Measurements from ENCODE around the gene CCM2L. TPM values are rescaled to one million over a fixed set of nuclear protein-coding genes. Genes with fewer than 3 reads are reported as not detected.
A peak's percentile ranks its signal among the peaks of the same experiment; 100 is the strongest.

Gene CCM2L
- total RNA-seq, 2 experiments from 2014 or later: not detected

DNA sequence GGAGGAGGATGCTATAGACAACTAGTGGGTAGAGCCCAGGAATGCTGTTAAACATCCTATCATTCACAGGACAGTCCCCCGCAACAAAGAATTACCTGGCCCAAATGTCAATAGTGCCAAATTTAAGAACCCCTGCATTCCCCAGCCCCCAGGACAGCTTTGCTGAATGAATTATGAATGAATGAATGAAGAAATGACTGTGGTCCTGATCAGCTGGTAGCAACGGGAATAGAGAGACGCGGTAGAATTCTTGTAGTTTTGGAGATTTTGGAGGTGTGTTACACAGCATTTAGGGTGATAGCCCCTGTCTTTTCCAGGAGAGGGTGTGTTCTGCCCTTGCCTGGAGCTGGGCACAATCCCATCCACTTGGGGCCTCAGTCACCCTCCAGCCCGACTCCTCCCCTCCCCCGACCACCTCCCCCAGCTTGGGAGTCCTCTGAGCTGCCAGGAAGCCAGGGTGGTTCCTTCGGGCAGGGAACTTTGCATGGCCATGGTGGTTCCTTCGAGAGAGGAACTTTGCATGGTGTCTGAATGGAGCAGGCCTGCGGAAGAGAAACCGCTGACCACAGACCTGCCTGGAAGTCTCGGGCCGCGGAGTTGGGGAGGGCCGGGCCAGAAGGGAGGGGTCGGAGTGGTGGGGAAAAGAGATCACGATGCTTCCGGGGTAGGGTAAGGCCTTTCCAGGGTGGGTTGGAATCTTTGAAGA lies 40.8 kb downstream of the CCM2L start:
- H3K4me3 Mint-ChIP-seq: no peak overlapping the region
- no peak for ATAC-seq

DNA sequence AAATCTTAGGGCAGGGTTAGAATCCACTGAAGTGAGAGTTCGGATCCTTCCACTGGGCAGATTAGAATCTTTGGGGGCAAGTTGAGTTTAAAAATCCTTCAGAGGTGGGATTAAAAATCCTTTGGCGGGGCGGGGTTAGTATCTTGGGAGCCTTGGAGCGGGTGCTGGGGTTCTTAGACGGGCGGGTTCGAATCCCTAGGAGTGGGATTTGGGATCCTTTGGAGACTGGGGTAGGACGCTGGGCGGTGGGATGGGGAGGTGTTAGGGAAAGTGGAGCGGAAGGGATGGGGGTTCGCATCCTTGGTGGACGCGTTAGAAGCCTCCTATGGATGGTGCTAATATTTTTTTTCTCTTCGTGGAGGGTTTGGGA lies 41.5 kb downstream of the CCM2L start:
- DNase-seq: no peak
- intact Hi-C loops (cut with DNase I, micrococcal nuclease): no loop called here
- H3K27me3 Mint-ChIP-seq: peaks cover 48% of the 10 kb centered on the region
- peak overlapping the region; percentile 59 for H3K4me3 Mint-ChIP-seq
- no peaks in the 10 kb centered on the region for H3K9me3 Mint-ChIP-seq (ENCODE audit: low read depth)
- CTCF ChIA-PET: interaction anchor here (1.4 kb wide), 1 partner anchor 228 kb away, joined by 4 read pairs; no protein-coding TSS in a partner anchor
- POLR2A ChIA-PET: no interaction called here
- peaks cover 13% of the 10 kb centered on the region for H3K4me1 Mint-ChIP-seq
- no peak for ATAC-seq
- H3K27ac Mint-ChIP-seq: no peak overlapping the region
- H3K36me3 Mint-ChIP-seq (ENCODE audit: low read depth): no peaks in the 10 kb centered on the region

More for the DNA sequence above, 40.8 kb downstream of the CCM2L start:
- peaks cover 13% of the 10 kb centered on the region for H3K4me1 Mint-ChIP-seq
- intact Hi-C loops (cut with DNase I, micrococcal nuclease): no loop called here
- DNase-seq: peak; percentile 12
- peaks cover 52% of the 10 kb centered on the region for H3K27me3 Mint-ChIP-seq
- CTCF ChIA-PET: no interaction called here
- no peaks in the 10 kb centered on the region for H3K9me3 Mint-ChIP-seq (ENCODE audit: low read depth)
- no peaks in the 10 kb centered on the region for H3K36me3 Mint-ChIP-seq (ENCODE audit: low read depth)
- POLR2A ChIA-PET: no interaction called here
- no peak overlapping the region for H3K27ac Mint-ChIP-seq

DNA sequence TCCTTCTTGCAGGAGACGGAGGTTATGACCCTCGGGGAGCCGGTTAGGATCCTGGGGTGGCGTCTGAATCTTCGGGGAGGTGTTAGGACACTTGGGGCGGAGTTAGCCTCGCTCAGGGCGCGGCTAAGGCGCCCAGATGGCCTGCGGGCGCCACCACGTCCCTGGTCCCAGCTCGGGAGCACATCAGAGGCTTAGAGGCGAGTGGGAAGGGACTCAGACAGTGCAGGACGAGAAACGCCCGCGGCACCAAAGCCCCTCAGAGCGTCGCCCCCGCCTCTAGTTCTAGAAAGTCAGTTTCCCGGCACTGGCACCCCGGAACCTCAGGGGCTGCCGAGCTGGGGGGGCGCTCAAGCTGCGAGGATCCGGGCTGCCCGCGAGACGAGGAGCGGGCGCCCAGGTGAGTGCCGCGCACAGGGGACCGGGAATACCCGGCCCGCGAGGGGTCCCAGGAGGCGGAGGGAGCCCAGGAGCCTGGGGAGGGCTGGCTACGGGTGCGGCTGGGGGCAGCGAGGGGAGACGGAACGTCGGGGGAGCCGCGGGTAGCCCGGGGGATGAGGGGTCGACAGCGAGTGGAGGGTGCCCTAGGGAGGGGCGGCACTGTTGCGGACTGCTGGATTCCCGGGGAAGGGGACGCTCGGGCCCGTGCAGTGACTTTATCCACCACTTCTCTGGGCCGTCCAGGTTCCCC lies 42.0 kb downstream of the CCM2L start, which contains the start of gene HCK:
Gene HCK, plus strand, starts transcription at position 153 of the 688 bp plus-strand sequence.
- DNase-seq: peak; percentile 28
- H3K36me3 Mint-ChIP-seq (ENCODE audit: low read depth): no peaks in the 10 kb centered on the region
- CTCF ChIA-PET: interaction anchor here (1.4 kb wide), 1 partner anchor 229 kb away, joined by 4 read pairs; no protein-coding TSS in a partner anchor
- H3K4me1 Mint-ChIP-seq: peaks cover 13% of the 10 kb centered on the region
- peaks cover 47% of the 10 kb centered on the region for H3K27me3 Mint-ChIP-seq
- ATAC-seq: peak; percentile 51
- H3K27ac Mint-ChIP-seq: no peak within 1 kb of the TSS
- peak within 1 kb of the TSS; percentile 59 for H3K4me3 Mint-ChIP-seq
- H3K9me3 Mint-ChIP-seq (ENCODE audit: low read depth): no peaks in the 10 kb centered on the region
- POLR2A ChIA-PET: interaction anchor here (0.8 kb wide), 1 partner anchor 148 kb away, joined by 3 read pairs; no protein-coding TSS in a partner anchor
- intact Hi-C loops (cut with DNase I, micrococcal nuclease): no loop called here

DNA sequence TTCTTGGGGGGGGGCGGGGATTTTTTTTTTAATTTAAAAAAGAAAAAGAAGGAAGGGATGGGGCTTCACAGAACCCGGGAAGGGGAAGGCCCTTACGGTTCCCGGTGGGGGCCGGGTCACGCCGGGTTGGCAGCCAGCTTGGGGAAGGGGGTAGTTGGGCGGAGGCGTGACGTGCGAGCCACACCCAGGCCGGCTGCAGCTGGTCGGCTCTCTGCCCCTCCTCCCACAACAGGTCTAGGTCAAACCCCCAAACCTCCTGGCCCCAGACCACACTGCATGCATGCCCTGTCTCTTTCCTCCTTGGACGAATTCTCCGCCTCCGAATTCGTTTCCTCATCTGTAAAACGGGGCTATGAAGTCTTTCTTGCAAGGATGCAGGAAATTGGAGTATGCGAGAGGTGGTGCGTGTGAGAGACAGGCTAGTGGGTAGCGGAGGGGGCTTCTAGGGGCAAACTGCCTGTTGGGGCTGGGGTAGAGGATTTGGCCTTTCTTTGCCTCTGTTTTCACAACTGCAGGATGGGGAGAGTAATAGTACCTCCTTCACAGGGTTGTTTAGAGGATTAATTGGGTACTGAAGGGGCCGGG lies 42.6 kb downstream of the CCM2L start:
- Mint-ChIP-seq H3K27ac (no peak overlapping the region), H3K4me1 (peaks cover 13% of the 10 kb centered on the region), H3K9me3 (ENCODE audit: low read depth) (no peaks in the 10 kb centered on the region), H3K36me3 (ENCODE audit: low read depth) (no peaks in the 10 kb centered on the region), H3K27me3 (peaks cover 46% of the 10 kb centered on the region), H3K4me3 (no peak overlapping the region)
- ATAC-seq (no peak), DNase-seq (no peak)
- ChIA-PET POLR2A (interaction anchor here (0.8 kb wide), 1 partner anchor 147 kb away, joined by 3 read pairs; no protein-coding TSS in a partner anchor), CTCF (interaction anchor here (0.6 to 1.4 kb wide), 3 partner anchors 23 to 454 kb away, joined by 3 to 5 read pairs (median 4); no protein-coding TSS in a partner anchor)
- intact Hi-C loops (cut with DNase I, micrococcal nuclease): no loop called here

DNA sequence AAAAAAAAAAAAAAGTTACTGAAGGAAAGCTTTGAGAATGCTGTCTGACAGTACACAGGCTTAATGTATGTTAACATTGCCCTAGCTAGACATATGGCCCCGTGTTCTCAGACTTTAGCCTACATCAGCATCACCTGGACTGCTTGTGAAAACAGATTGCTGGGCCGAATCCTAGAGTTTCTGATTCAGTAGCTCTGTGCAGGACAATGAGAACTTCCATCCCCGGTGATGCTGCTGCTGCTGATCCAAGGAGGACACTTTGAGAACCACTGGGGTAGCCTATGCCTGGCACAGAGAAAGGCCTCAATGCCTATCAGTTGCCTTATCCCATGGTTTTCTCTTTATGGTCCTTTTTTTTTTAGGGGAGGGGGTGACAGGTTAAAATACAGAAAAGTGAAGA lies 43.4 kb downstream of the CCM2L start:
- ATAC-seq (no peak), DNase-seq (no peak)
- peaks cover 13% of the 10 kb centered on the region for H3K4me1 Mint-ChIP-seq
- no peaks in the 10 kb centered on the region for H3K9me3 Mint-ChIP-seq (ENCODE audit: low read depth)
- H3K4me3 Mint-ChIP-seq: no peak overlapping the region
- no peak overlapping the region for H3K27ac Mint-ChIP-seq
- H3K27me3 Mint-ChIP-seq: peaks cover 46% of the 10 kb centered on the region
- no peaks in the 10 kb centered on the region for H3K36me3 Mint-ChIP-seq (ENCODE audit: low read depth)
- ChIA-PET CTCF (interaction anchor here (0.6 to 0.9 kb wide), 3 partner anchors 24 to 598 kb away, joined by 3 to 5 read pairs (median 3); no protein-coding TSS in a partner anchor), POLR2A (no interaction called here)
- intact Hi-C loops (cut with DNase I, micrococcal nuclease): no loop called here

DNA sequence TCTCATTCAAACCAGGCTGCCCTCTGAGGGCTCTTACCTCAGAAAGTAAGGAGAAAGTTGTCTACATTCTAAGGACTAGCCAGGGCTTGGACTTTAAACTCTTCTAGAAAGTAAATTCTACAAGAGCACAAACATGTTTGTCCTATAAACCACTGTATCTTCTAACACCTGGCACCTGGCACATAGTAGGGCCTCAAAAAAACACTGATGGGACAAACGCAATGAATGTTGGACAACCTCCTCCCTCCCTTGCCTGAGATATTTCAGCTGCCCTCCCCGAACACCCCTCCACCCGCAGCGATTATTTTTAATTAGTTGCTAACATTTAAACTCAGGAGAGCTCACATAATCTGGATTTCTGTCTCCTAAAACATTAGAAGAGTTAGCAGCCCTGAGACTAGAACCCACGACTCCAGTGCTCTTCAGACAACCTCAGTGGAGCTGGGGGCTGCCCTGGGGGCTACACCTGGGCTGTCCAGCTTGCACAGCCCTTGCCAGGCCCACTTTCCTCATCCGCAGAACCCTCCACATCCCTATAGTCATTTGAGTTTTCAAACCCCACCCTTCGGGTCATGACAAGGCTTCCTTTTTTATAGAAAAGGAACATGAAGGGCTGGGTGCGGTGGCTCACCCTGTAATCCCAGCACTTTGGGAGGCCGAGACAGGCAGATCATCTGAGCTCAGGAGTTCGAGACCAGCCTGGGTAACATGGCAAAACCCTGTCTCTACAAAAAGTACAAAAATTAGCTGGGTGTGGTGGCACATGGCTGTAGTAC lies 46.7 kb downstream of the CCM2L start:
- H3K4me1 Mint-ChIP-seq: peaks cover 5% of the 10 kb centered on the region
- no peak for ATAC-seq
- ChIA-PET CTCF (no interaction called here), POLR2A (no interaction called here)
- peaks cover 28% of the 10 kb centered on the region for H3K27me3 Mint-ChIP-seq
- H3K9me3 Mint-ChIP-seq (ENCODE audit: low read depth): no peaks in the 10 kb centered on the region
- H3K27ac Mint-ChIP-seq: no peak overlapping the region
- H3K36me3 Mint-ChIP-seq (ENCODE audit: low read depth): no peaks in the 10 kb centered on the region
- no peak for DNase-seq
- H3K4me3 Mint-ChIP-seq: no peak overlapping the region
- intact Hi-C loops (cut with DNase I, micrococcal nuclease): no loop called here

DNA sequence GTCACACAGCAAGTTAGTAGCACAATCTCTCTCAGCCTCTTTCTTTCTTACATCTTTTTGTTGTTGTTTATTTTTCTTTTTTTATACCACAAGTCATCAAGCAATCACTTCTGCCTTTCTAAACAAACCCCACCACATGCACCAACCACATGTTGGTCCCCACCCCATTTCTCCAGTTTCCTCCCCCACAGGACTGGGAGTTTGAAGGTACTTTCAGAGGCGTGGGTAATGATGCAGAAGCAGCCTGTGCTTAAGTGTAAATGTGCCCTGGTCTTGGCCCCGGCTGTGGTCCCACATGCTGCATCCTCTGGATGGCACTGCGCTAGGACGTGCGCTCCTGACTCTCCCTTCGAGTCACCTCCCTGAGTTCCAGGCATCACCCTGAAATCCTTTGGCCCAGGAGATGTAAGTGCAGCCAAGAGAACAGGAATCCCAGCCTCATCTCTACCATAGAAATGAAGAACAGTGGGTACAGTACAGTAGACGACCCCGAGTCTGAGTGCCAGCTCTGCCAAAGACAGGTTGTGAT lies 47.5 kb downstream of the CCM2L start:
- POLR2A ChIA-PET: no interaction called here
- H3K36me3 Mint-ChIP-seq (ENCODE audit: low read depth): no peaks in the 10 kb centered on the region
- no peaks in the 10 kb centered on the region for H3K9me3 Mint-ChIP-seq (ENCODE audit: low read depth)
- H3K27ac Mint-ChIP-seq: no peak overlapping the region
- intact Hi-C loops (cut with DNase I, micrococcal nuclease): no loop called here
- H3K4me1 Mint-ChIP-seq: peaks cover 7% of the 10 kb centered on the region
- peaks cover 29% of the 10 kb centered on the region for H3K27me3 Mint-ChIP-seq
- CTCF ChIA-PET: no interaction called here
- no peak for ATAC-seq
- no peak overlapping the region for H3K4me3 Mint-ChIP-seq
- no peak for DNase-seq

DNA sequence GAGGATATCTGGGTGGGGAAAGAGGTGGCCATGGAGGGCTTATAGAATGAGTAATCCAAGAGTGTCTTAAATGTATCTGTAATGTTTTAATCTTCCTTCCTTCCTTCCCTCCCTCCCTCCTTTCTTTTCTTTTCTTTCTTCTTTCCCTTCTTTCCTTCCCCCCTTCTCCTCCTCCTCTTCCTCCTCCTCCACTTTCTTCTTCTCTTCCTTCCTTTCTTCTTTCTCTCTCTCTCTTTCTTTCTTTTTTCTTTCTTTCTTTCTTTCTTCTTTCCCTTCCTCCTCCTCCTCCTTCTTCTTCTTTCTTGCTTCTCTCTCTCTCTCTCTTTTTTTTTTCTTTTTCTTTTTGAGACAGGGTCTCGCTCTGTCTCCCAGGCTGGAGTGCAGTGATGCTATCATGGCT lies 49.0 kb downstream of the CCM2L start:
- CTCF ChIA-PET: interaction anchor here (0.5 to 0.6 kb wide), 2 partner anchors 31 to 586 kb away, joined by 3 read pairs; no protein-coding TSS in a partner anchor

DNA sequence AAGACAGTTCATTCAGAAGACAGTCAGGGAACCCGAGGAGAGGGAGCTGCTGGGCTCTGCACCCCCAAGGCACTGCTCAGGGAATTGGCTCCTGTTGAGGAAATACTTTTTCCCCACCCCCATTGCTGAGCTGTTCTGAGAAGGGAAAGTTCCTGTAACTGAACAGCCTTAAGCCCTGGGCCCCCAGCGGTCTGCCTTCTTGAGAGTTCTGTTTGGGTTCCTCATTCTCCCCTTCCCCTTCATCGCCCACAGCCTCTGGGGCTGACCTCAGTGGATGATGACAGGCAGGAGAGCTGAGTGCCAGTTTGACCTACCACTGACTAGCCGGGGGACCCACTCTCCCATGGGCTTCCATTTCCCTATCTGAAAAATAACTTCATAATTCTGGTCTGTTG lies 52.5 kb downstream of the CCM2L start:
- Mint-ChIP-seq H3K27ac (no peak overlapping the region), H3K9me3 (ENCODE audit: low read depth) (no peaks in the 10 kb centered on the region), H3K4me3 (no peak overlapping the region), H3K4me1 (peaks cover 7% of the 10 kb centered on the region), H3K36me3 (ENCODE audit: low read depth) (no peaks in the 10 kb centered on the region), H3K27me3 (peaks cover 23% of the 10 kb centered on the region)
- ChIA-PET POLR2A (no interaction called here), CTCF (interaction anchor here (1.2 kb wide), 1 partner anchor 31 kb away, joined by 6 read pairs; no protein-coding TSS in a partner anchor)
- intact Hi-C loops (cut with DNase I, micrococcal nuclease): no loop called here
- DNase-seq (peak; percentile 26), ATAC-seq (no peak)

More for the DNA sequence above, 49.0 kb downstream of the CCM2L start:
- POLR2A ChIA-PET: no interaction called here
- intact Hi-C loops (cut with DNase I, micrococcal nuclease): no loop called here
- Mint-ChIP-seq H3K27me3 (peaks cover 24% of the 10 kb centered on the region), H3K27ac (no peak overlapping the region), H3K9me3 (ENCODE audit: low read depth) (no peaks in the 10 kb centered on the region), H3K4me3 (no peak overlapping the region), H3K4me1 (peaks cover 7% of the 10 kb centered on the region), H3K36me3 (ENCODE audit: low read depth) (no peaks in the 10 kb centered on the region)
- DNase-seq: no peak
- ATAC-seq: no peak

DNA sequence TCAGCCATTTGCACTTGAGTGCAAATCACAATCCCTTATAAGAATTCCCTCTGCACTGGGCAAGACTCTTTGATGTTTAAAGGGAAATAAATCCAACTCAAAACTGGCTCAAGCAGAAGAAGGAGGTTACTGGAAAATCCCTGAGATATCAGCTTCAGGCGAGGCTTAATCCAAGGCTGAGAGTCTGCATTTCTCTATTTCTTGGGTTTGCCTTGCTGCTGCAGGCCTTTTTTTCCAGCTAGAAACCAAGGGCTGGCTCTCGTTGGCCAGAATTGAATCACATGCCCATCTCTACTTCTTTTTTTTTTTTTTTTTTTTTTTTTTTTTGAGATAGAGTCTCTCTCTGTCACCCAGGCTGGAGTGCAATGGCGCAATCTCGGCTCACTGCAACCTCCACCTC lies 53.5 kb downstream of the CCM2L start:
- Mint-ChIP-seq H3K4me3 (no peak overlapping the region), H3K36me3 (ENCODE audit: low read depth) (no peaks in the 10 kb centered on the region), H3K4me1 (peaks cover 7% of the 10 kb centered on the region), H3K27me3 (peaks cover 22% of the 10 kb centered on the region), H3K9me3 (ENCODE audit: low read depth) (no peaks in the 10 kb centered on the region), H3K27ac (no peak overlapping the region)
- ChIA-PET POLR2A (no interaction called here), CTCF (interaction anchor here (1.4 to 1.7 kb wide), 2 partner anchors 12 to 33 kb away, joined by 3 to 6 read pairs; no protein-coding TSS in a partner anchor)
- intact Hi-C loops (cut with DNase I, micrococcal nuclease): no loop called here
- DNase-seq: no peak
- no peak for ATAC-seq

DNA sequence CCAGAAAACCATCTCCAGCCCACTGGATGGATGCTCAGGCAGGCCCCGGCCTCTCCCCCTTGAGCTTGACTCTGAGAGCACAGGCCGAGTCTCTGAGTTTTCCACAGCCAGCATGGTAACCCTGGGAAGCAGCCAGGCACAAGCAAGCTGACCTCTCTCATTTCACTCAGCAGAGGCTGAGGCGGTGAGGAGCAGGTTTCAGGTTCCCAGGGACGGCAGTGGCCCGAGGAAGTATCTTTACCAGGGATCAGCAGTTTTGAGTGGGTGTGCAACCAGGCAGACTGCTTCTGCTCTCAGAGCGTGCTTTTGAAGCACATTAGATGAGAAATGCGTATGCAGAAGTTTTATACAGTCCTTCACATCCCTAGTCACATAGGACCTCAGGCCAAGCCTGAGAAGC lies 54.4 kb downstream of the CCM2L start:
- no peak for ATAC-seq
- CTCF ChIA-PET: interaction anchor here (1.4 to 1.7 kb wide), 2 partner anchors 11 to 34 kb away, joined by 3 to 6 read pairs; no protein-coding TSS in a partner anchor
- Mint-ChIP-seq H3K27me3 (peaks cover 25% of the 10 kb centered on the region), H3K9me3 (ENCODE audit: low read depth) (no peaks in the 10 kb centered on the region), H3K36me3 (ENCODE audit: low read depth) (no peaks in the 10 kb centered on the region), H3K4me1 (peaks cover 7% of the 10 kb centered on the region), H3K27ac (no peak overlapping the region), H3K4me3 (no peak overlapping the region)
- intact Hi-C loops (cut with DNase I, micrococcal nuclease): no loop called here
- POLR2A ChIA-PET: no interaction called here
- no peak for DNase-seq
